K562 (cell line): ENCODE data around the gene RNF17. TPM values are rescaled to one million over a fixed set of nuclear protein-coding genes. Genes with fewer than 3 reads are reported as not detected.

Source experiments
- ATAC-seq: fragments of 200-7000 bp; cut with Tn5 transposase; 3 replicates; pipeline ENCODE4 v1.9.1; 2020; ENCODE audit warnings: moderate library complexity
- BruUV-seq: library from RNA; stranded (reverse); fragments of 400-500 nt; replicated peaks from 2 replicates; lab custom pipeline; 2021; lab: Mats Ljungman, UMichigan
- CTCF ChIA-PET: fragments of 300-600 bp; formaldehyde crosslinking; extraction: SDS; loops from one replicate; lab custom pipeline; 2021; ENCODE audit warnings: low intra/inter-chr PET ratio; lab: Yijun Ruan, JAX
- POLR2A ChIA-PET: fragments of 300-600, 350-650 bp; sonication (Branson Sonifier 250); formaldehyde crosslinking; extraction: SDS; loops from one replicate; lab custom pipeline; 2021; ENCODE audit warnings: antibody characterized with exemption, inconsistent platforms; lab: Yijun Ruan, JAX
- DNase-seq, 4 experiments: peaks; one replicate each; pipeline versions ENCODE4 v3.0.0 to v3.0.0-alpha.2; 2011 to 2018; ENCODE audit warnings: low spot score in 3 of 4, mixed read lengths in 3 of 4; ENCODE audit errors: extremely low read depth in 1 of 4
- FAIRE-seq: peaks from 2 replicates; lab custom pipeline; 2011; peaks lifted over from hg19 to GRCh38; lab: Jason Lieb, UNC
- H2AFZ ChIP-seq: 2 replicates; pipeline ENCODE4 v1.6.0; 2011; ENCODE audit warnings: low read depth, low read length, control low read depth, inconsistent platforms
- H3K27ac ChIP-seq: fragments of 200-600 bp; 3 replicates; pipeline ENCODE4 v1.8.0; 2011; ENCODE audit warnings: low read depth, mild to moderate bottlenecking, control low read depth, inconsistent platforms, low read length, moderate library complexity, mixed read lengths; ENCODE audit errors: extremely low read depth
- H3K27me3 ChIP-seq, 2 experiments: fragments of 300-600 bp in 1 of 2; 2 replicates in 1 of 2; 3 replicates in 1 of 2; pipeline versions ENCODE4 v1.6.0 to v1.8.0; 2011; ENCODE audit warnings: inconsistent platforms in 2 of 2, low read length in 2 of 2, mild to moderate bottlenecking in 1 of 2, mixed read lengths in 1 of 2, moderate library complexity in 1 of 2; ENCODE audit not compliant: control insufficient read depth in 2 of 2, insufficient read depth in 2 of 2
- H3K36me3 ChIP-seq: fragments of 300-600 bp; 3 replicates; pipeline ENCODE4 v1.8.0; 2011; ENCODE audit warnings: mild to moderate bottlenecking, low read length, inconsistent platforms; ENCODE audit not compliant: control insufficient read depth, insufficient read depth
- H3K4me1 ChIP-seq, 2 experiments: fragments of 200-600 bp in 1 of 2; replicated peaks in 1 of 2; 2 replicates in 1 of 2; 3 replicates in 1 of 2; pipeline versions ENCODE4 v1.5.1 to v1.8.0; 2011; ENCODE audit warnings: inconsistent platforms in 2 of 2, low read length in 2 of 2, mild to moderate bottlenecking in 1 of 2, mixed read lengths in 1 of 2, moderate library complexity in 1 of 2; ENCODE audit not compliant: control insufficient read depth in 2 of 2, insufficient read depth in 2 of 2
- H3K4me2 ChIP-seq: 2 replicates; pipeline ENCODE4 v1.6.1; 2011; ENCODE audit warnings: low read length, control low read depth, inconsistent platforms, mixed read lengths; ENCODE audit not compliant: insufficient read depth
- H3K4me3 ChIP-seq: fragments of 200-600 bp; sonication (generic), shearing (Covaris generic); 2 replicates; pipeline ENCODE4 v1.5.1; 2016; ENCODE audit warnings: control low read depth, inconsistent platforms
- H3K79me2 ChIP-seq: fragments of 200-600 bp; 3 replicates; pipeline ENCODE4 v1.8.0; 2011; ENCODE audit warnings: low read length, inconsistent platforms; ENCODE audit not compliant: control insufficient read depth, insufficient read depth
- H3K9ac ChIP-seq, 2 experiments: 2 replicates each; pipeline versions ENCODE4 v1.6.0 to v1.6.1; 2011; ENCODE audit warnings: low read depth in 2 of 2, low read length in 2 of 2, control low read depth in 1 of 2, inconsistent platforms in 1 of 2, mild to moderate bottlenecking in 1 of 2, mixed read lengths in 1 of 2; ENCODE audit not compliant: insufficient read depth in 1 of 2
- H3K9me1 ChIP-seq: one replicate; pipeline ENCODE4 v1.6.0; 2011; ENCODE audit warnings: inconsistent platforms, mild to moderate bottlenecking, low read length, moderate library complexity; ENCODE audit not compliant: control insufficient read depth, insufficient read depth
- H3K9me3 ChIP-seq: replicated peaks from 2 replicates; pipeline ENCODE4 v1.5.1; 2011; ENCODE audit warnings: low read depth, low read length, inconsistent platforms; ENCODE audit not compliant: control insufficient read depth, insufficient read depth
- H4K20me1 ChIP-seq: replicated peaks from 2 replicates; pipeline ENCODE4 v1.6.1; 2011; ENCODE audit warnings: low read length, inconsistent platforms, mixed read lengths; ENCODE audit not compliant: control insufficient read depth, insufficient read depth
- CTCFL ChIP-seq: IDR thresholded peaks from 2 replicates; pipeline ENCODE4 v1.6.1; 2011; ENCODE audit warnings: borderline replicate concordance, low read depth, mild to moderate bottlenecking, moderate library complexity, low read length; ENCODE audit not compliant: insufficient read depth, poor library complexity, severe bottlenecking
- ETS2 ChIP-seq: IDR thresholded peaks from 2 replicates; pipeline ENCODE4 v1.6.1; 2016; ENCODE audit warnings: borderline replicate concordance, missing genetic modification characterization, mild to moderate bottlenecking, moderate library complexity, missing compliant biosample characterization; ENCODE audit not compliant: poor library complexity, severe bottlenecking
- HDAC6 ChIP-seq: IDR thresholded peaks from 2 replicates; pipeline ENCODE4 v1.6.1; 2012; ENCODE audit warnings: low read depth, mild to moderate bottlenecking, control low read depth, inconsistent platforms, low read length, moderate library complexity
- MLX ChIP-seq, 2 experiments: fragments of 450-650 bp in 1 of 2; sonication (generic) in 1 of 2; formaldehyde crosslinking; conservative IDR thresholded peaks; 2 replicates each; pipeline versions ENCODE4 v1.4.0 to v1.8.1; 2020 to 2022; ENCODE audit warnings: mild to moderate bottlenecking in 1 of 2, missing genetic modification reagents in 1 of 2
- NCOR1 ChIP-seq: fragments of 450-650 bp; IDR thresholded peaks from 2 replicates; pipeline ENCODE4 v1.6.1; 2016; ENCODE audit warnings: mild to moderate bottlenecking, moderate library complexity
- PREB ChIP-seq: sonication (generic); formaldehyde crosslinking; IDR thresholded peaks from 2 replicates; pipeline ENCODE4 v1.8.1; 2023; ENCODE audit warnings: mild to moderate bottlenecking, missing genetic modification reagents
- PTRF ChIP-seq: fragments of 450-650 bp; IDR thresholded peaks from 2 replicates; pipeline ENCODE4 v1.6.1; 2016; ENCODE audit warnings: mild to moderate bottlenecking, missing genetic modification characterization, missing compliant biosample characterization
- THRB ChIP-seq: fragments of 450-650 bp; formaldehyde crosslinking; conservative IDR thresholded peaks from 2 replicates; pipeline ENCODE4 v1.4.0; 2022; ENCODE audit warnings: mild to moderate bottlenecking, missing genetic modification characterization
- ZNF146 ChIP-seq: IDR thresholded peaks from one replicate; pipeline ENCODE4 v1.6.1; 2018; ENCODE audit warnings: missing compliant biosample characterization; ENCODE audit not compliant: unreplicated experiment
- WGBS: fragments of 100-300 bp; shearing (Covaris generic); methylation state at CpG from one replicate; pipeline ENCODE4 v1.1.6; 2016; ENCODE audit warnings: low coverage, mixed read lengths; ENCODE audit not compliant: insufficient coverage; ENCODE audit errors: missing lambda C conversion rate; 5-methylcytosine and 5-hydroxymethylcytosine counted together
- in situ Hi-C: fragments of 300-500 bp; cut with MboI; formaldehyde crosslinking; loops from 4 replicates; pipeline ENCODE4 v1.15.0; 2018; ENCODE audit warnings: inconsistent platforms, mixed read lengths
- intact Hi-C: fragments of 100-400 bp; cut with micrococcal nuclease; formaldehyde crosslinking; loops from 2 replicates; pipeline ENCODE4 v1.14.2; 2022
- polyA plus RNA-seq, 8 experiments: library from polyadenylated mRNA; depleted of rRNA in 4 of 8; stranded (reverse) in 5 of 8; unstranded in 3 of 8; fragments of >200 nt; fragmentation: Nextera tagmentation in 2 of 8; fragmentation: Illumina TruSeq in 1 of 8; extraction: Ambion mirVana in 2 of 8; extraction: Trizol in 1 of 8; gene quantifications; 2 replicates each; pipeline versions ENCODE4 v1.2.1 to v1.2.3, GENCODE V29; 2011 to 2014; ENCODE audit warnings: inconsistent platforms in 1 of 8, missing spikeins in 1 of 8
- total RNA-seq, 7 experiments: library from RNA; depleted of rRNA in 6 of 7; stranded (reverse); fragments of >200 nt in 6 of 7; fragmentation: Illumina TruSeq in 2 of 7; extraction: Trizol in 2 of 7; gene quantifications; 2 replicates each; pipeline versions ENCODE4 v1.2.1 to v1.2.3, GENCODE V29; 2011 to 2021; ENCODE audit warnings: low replicate concordance in 1 of 7

Gene RNF17
- total and polyA plus RNA-seq, 9 of the 15 experiments (the other 6 are each of a cell fraction or from before 2014, with no cell fraction given): 0.11 to 0.90 (median 0.58) TPM

DNA sequence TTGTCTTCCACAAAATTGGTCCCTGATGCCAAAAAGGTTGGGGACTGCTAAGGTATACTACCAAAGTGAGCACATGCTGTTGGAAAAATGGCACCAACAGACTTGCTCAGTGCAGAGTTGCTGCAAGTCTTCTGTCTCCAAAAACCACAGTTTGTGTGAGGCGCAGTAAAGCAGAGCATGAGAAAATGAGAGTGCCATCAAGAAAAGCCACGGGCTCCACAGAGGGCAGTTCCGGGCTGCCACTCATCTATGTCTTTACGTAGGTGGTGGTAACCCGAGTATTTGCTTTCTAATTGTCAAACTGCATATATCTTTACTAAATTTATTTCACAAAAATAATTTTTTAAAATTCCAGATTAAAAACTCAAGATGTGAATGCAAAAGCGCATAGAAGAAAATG is 123.8 kb downstream of the RNF17 start:
- H3K27ac ChIP-seq: no peak overlapping the region
- no peak overlapping the region for H3K9ac ChIP-seq
- no peak overlapping the region for H2AFZ ChIP-seq
- intact Hi-C loops: no loop called here
- H3K27me3 ChIP-seq: no peaks in the 10 kb centered on the region
- in situ Hi-C loops: no loop called here
- ChIA-PET POLR2A (no interaction called here), CTCF (no interaction called here)
- H3K36me3 ChIP-seq: peaks cover 87% of the 10 kb centered on the region; the same call in 1 of the 3 replicates
- no TSS peak for BruUV-seq
- TF ChIP-seq ETS2 (tag) (no peak), PREB (no peak), ZNF146 (CRISPR knock-in tag) (no peak), CTCFL (no peak), MLX (CRISPR knock-in tag; conservative IDR thresholded peaks at IDR 0.05) (no peak), THRB (CRISPR knock-in tag) (no peak), HDAC6 (no peak), PTRF (no peak), NCOR1 (no peak)
- H4K20me1 ChIP-seq: no peaks in the 10 kb centered on the region
- DNase-seq: no peak
- no peak for ATAC-seq
- H3K9me1 ChIP-seq: no peaks in the 10 kb centered on the region
- no peaks in the 10 kb centered on the region for H3K4me1 ChIP-seq
- no peak for FAIRE-seq
- no peak overlapping the region for H3K4me2 ChIP-seq
- no peaks in the 10 kb centered on the region for H3K9me3 ChIP-seq
- no peak overlapping the region for H3K4me3 ChIP-seq
- no peaks in the 10 kb centered on the region for H3K79me2 ChIP-seq
- 95% methylated on average over 6 of the region's 6 CpGs for WGBS
